Measurements from ENCODE around the gene INTU.

DNA sequence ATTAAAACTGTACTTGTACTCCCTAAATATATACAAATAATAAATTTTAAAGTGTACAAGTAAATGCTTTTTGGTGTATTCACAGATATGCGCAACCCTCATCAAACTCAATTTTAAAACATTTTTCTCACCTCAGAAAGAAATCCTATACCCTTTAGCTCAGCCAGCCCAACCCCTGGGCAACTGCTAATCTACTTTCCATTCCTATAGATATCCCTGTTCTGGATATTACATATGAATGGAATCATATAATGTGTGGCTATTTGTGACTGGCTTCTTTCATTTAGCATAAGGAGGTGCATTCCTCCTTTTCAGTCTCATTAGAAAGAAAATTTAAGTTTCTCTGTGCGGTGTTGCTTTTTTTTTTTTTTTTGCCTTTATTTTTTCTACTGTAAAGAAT lies 39.4 kb downstream of the INTU start:
- TF ChIP-seq CTCF (IDR thresholded peaks at IDR 0.05; ENCODE audit: insufficient read depth, low read length) (no peak), POLR2AphosphoS5 (IDR thresholded peaks at IDR 0.05; ENCODE audit: low read depth) (no peak), GABPA (IDR thresholded peaks at IDR 0.05; ENCODE audit: low read depth) (no peak), SPI1 (IDR thresholded peaks at IDR 0.05; ENCODE audit: borderline replicate concordance, low read depth) (no peak)
- TF ChIP-seq, protein P1, sequence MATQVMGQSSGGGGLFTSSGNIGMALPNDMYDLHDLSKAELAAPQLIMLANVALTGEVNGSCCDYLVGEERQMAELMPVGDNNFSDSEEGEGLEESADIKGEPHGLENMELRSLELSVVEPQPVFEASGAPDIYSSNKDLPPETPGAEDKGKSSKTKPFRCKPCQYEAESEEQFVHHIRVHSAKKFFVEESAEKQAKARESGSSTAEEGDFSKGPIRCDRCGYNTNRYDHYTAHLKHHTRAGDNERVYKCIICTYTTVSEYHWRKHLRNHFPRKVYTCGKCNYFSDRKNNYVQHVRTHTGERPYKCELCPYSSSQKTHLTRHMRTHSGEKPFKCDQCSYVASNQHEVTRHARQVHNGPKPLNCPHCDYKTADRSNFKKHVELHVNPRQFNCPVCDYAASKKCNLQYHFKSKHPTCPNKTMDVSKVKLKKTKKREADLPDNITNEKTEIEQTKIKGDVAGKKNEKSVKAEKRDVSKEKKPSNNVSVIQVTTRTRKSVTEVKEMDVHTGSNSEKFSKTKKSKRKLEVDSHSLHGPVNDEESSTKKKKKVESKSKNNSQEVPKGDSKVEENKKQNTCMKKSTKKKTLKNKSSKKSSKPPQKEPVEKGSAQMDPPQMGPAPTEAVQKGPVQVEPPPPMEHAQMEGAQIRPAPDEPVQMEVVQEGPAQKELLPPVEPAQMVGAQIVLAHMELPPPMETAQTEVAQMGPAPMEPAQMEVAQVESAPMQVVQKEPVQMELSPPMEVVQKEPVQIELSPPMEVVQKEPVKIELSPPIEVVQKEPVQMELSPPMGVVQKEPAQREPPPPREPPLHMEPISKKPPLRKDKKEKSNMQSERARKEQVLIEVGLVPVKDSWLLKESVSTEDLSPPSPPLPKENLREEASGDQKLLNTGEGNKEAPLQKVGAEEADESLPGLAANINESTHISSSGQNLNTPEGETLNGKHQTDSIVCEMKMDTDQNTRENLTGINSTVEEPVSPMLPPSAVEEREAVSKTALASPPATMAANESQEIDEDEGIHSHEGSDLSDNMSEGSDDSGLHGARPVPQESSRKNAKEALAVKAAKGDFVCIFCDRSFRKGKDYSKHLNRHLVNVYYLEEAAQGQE (IDR thresholded peaks at IDR 0.05; ENCODE audit: insufficient replicate concordance, low read depth) = no peak
